Left renal cortex interstitium (tissue), 4 donors: ENCODE data around the gene SPON2. TPM values are rescaled to one million over a fixed set of nuclear protein-coding genes. Genes with fewer than 3 reads are reported as not detected.

ENCODE experiments used
- DNase-seq, 4 donors: peaks; one replicate each; pipeline ENCODE4 v3.0.0-alpha.2; 2013; ENCODE audit warnings: low read depth in 4 of 4, low spot score in 2 of 4, missing footprints in 1 of 4
- polyA plus RNA-seq, 4 donors: library from polyadenylated mRNA; unstranded; fragments of 120-200 nt; gene quantifications; one replicate each; pipeline ENCODE4 v1.2.1, GENCODE V29; 2013; ENCODE audit not compliant: insufficient read length in 4 of 4

Gene SPON2
- polyA plus RNA-seq, 4 donors, result 10.3 to 15.1 (median 13.7) TPM

DNA sequence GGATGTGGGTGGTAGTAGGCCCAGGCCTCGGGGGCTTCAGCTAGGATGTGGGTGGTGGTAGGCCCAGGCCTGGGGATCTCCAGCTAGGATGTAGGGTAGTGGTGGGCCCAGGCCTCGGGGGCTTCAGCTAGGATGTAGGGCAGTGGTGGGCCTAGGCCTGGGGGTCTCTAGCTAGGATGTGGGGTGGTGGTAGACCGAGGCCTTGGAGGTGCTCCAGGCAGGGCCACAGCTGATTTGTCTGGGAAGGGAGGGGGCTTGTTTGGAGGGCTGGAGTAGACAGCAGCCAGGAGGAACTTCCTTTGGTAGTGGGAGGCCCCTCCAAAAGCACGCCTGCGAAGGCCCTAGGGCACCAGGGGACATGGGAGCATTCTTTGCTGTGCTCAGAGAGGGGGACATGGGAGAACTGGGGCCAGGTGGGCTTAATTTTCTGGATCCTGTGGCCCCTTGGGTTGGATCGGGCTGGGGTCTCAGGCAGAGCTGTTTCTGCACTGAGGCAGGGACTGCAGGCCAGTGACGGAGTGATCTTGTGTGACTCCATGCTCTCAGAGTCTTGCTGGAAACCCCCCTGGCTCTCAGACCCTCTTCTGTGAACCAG lies 3.3 kb upstream of the SPON2 start:
- DNase-seq, result no peak

GRCh38 chr4:1174941-1175634 lies 2.7 kb upstream of the SPON2 start:
- DNase-seq, result no peak

GRCh38 chr4:1172971-1173757 lies 781 bp upstream of the SPON2 start:
- DNase-seq, result no peak

DNA sequence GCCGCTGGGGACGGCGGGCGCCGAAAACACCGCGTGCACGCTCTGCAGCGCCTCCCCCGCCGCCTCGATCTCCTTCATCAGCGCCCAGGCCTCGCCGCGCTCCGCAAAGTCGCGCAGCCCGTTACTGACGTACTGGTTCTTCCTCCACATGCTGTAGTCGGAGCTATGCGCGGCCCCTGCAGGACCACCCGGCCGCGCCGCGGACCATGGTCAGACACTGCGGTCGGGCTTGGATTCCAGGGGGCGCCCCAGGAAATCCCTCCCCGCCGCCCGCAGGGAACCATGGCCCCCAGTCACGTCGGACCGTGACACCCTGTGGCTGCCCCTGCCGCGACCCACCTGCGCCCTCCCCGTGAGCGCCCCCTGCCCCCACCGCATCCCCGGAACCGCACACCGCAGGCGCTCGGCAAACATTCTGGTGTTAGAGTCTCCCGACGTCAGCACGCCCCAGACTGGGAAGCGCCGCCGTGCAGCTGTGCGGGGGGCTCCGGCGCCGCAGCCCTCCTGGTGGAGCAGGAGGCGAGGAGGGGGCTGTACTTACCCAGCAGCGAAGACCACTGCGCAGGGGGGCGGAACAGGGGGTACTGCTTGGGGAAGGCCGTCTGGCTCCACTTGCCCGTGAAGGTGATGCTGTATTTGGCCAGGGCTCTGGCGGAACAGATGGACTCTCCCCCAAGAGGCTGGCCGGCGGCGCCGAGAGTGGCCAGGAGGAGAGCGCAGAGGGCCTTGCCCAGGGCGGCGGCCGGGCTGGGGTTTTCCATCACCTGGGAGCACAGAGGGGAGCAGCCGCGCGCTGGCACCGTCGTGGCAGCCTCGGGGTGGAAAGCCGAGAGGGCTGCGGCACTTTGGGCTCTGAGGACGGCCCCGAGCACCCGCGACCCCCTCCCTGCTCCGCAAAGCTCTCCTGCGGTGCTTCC lies 814 bp downstream of the SPON2 start:
- DNase-seq, result no peak

DNA sequence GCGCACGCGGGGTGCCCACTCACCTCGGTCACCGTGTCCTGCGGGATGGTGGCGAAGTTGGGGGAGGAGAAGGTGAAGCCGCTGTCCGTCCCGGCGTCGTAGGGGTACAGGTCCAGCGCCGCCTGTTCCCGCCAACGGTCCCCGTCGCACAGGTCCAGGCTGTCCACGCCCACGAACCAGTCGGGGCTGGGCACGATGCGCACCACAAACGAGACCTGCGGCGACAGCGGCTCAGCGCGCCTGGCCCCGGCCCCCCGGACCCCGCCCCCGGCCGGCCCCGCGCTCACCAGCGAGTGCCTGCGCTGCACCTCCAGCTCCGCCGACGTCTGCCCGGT lies 1.4 kb downstream of the SPON2 start:
- DNase-seq, result no peak

- DNase-seq, result no peak
These were observed 2.0 kb downstream of the SPON2 start for GRCh38 chr4:1170156-1170975.

- no peak for DNase-seq
These were observed 2.7 kb downstream of the SPON2 start for GRCh38 chr4:1169691-1170096.

DNA sequence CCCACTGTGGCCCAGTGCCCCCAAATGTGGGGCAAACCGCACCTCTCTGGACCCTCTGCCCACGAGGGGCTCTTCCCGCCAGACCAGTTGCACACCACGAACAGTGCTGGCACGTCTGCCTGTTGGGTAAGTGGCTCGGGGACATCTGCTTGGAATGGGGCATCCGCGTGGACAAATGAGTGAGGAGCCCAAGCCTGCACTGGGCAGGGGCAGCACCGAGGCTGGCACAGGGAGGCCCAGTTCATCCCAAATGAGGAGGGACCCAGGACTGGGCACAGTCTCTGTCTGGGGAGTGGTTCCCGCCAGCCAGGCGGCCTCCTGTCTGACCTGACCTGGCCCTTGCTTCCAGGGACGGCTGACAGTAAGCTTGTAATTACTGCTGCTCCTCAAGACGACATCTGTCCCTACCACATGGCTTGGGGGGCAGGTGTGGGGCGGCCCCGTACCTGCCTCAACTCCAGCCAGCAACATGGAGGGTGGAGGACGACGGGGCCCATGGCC lies 3.2 kb downstream of the SPON2 start:
- no peak for DNase-seq

DNA sequence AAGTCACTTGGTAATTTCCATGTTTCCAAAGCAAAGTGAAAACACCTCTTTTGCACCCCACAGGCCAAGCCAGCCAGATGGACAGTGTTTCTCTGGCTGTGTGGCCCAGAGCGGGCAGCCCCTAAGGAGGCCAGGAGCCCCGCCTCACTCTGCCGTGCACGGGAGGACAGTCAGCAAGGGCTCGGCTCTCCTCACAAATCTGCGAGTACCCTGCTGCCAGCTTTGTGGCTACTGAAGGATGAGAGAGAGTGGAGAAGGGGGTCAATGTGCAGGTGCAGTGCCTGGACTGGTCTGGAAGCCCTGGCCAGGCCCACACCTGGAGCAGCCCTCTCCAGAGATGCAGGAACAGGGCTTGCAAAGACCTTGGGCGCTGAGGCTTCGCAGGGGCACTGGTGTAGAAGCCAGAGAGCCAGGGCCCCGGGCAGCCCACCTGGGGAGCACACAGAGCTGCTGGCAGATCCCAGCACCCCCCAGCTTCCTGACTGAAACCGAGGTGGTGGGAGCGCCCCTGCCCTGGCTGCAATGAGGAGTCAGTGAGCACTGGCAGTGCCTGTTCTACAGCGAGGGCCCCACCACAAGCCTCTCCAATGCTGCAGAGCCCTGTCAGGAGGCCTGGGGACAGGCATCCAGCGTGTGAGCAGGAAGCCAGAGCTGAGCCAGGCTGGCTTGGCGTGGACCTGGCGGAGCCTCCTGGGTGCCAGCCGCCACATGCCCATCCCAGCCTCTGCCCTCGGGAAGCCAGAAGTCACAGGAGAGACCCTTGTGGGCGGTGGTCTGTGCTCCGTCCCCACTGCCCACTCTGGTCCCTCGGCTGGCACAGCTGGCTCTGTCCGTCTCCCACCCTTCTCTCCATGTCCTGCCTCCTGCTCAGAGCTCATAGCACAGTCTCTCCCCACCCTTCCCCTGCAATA lies 3.9 kb downstream of the SPON2 start:
- DNase-seq, result no peak

GRCh38 chr4:1167244-1167949 lies 5.0 kb downstream of the SPON2 start:
- no peak for DNase-seq

DNA sequence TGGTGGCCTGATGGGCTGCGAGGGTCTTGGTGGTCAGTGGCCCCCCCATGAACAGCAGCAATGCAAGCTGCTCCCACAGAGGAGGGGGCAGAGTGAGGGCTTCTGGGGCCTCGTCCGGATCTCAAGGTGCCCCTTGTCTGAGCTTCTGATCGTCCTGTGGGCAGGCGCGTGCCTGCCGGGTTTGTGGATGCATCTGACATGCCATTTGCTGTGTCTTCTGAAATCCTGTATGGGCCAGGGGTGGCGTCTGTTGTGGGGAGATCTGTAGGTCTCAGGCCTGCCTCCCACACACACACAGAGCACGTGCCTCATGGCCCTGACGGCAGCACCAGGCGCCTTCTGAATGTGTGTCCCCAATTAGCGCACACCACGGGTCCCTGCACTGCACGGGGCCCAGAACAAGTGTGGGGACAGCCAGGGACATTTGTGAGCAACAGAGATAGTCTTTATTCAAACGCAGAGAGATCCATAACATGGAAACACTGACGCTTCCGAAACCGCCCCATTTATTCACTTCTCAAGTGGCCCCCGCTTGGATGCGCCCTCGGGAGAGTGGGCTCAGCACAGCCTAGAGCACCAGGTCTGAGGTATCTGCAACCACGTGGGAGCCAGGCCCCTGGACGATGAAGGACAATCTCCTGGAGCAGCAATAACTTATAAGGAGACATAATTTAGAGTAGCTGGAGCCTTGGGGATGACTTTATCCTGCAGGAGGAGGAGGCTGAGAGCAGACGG lies 5.7 kb downstream of the SPON2 start:
- DNase-seq, result no peak

DNA sequence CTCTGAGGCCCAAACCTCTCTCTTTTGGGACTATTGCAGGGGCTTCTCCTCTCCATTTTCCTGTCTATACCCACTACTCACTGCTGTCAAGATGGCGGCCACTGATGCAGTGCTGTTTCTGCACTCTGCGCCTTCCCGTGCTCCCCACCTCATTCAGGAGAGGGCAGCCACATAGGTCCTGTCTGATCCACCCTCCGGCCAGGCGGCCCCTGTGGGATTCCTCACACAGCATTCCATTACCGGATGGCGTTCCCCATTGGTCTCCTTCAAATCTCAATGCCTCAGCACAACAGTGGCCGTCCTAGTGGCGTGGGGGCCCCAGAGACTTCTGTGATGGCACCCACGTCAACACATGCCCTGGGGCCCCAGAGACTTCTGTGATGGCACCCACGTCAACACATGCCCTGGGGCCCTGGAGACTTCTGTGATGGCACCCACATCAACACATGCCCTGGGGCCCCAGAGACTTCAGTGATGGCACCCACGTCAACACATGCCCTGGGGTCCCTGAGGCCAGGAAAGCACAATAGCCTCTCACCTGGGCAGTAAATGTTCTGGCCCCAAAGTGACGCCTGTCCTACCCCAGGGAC lies 7.3 kb downstream of the SPON2 start:
- no peak for DNase-seq

GRCh38 chr4:1164444-1164843 lies 7.9 kb downstream of the SPON2 start:
- no peak for DNase-seq

DNA sequence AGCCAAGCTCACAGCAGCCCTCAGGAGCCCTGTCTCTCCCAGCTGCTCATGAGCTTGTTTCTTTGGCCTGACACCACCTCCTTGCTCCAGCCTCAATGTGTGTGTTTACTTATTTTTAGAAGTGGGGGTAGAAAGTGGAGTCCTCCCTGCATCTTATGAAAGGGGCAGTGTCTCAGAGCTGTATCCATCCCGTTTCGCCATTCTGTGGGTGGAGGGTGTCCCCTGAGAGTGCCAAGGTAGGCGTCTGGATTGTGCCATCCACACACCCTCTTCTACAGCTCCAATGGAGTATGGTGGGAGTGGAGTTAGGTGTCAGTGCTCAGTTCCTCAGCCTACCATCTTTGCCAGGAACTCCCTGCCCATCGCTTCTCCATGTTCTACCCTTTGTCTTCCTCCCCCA lies 8.3 kb downstream of the SPON2 start:
- no peak for DNase-seq

DNA sequence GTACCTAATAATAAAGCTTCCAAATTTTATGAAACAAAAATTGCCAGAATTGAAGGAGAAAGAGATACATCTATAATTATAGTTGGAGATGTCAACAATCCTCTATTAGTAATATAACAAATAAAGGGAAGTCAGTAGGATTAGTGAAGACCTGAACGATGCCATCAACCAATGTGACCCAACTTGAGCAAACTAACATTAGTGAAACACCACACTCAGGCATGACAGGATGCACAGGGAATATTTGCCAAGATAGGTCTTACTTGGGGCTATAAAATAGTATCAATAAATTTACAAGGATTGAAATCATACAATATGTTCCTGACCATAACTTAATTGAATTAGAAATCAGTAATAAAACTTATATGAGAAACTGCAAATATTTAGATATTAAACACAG lies 12.0 kb downstream of the SPON2 start:
- DNase-seq, result no peak

DNA sequence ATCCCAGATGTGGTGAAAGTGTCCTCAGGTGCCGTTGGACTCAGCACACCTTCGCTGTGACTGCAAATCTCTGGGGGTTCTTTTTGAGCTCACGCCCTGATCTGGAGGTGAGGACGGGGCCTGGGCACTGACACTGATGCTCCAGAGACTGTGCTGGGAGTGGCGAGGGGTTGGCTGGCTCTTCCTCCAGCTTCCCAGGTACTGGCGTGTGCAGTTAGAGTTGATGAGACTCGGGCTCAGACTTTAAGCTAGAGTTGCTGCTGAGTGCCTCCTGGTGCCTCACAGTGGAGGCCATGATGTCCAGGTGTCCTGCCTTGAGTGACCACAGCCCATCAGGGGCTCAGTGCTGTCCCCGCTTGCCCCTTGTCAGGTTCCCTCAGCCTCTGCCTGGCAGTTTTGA lies 16.3 kb downstream of the SPON2 start:
- DNase-seq, result no peak

GRCh38 chr4:1155314-1155713 lies 17.1 kb downstream of the SPON2 start:
- no peak for DNase-seq
